ENCODE results near the gene CCDC196. TPM values are rescaled to one million over a fixed set of nuclear protein-coding genes. Genes with fewer than 3 reads are reported as not detected.

CCDC196 gene
- total RNA-seq, 1 experiment from 2014 or later: not detected

GRCh38 chr14:66509874-66510273 lies 23.7 kb downstream of the CCDC196 start:
- TF ChIP-seq CREM (CRISPR knock-in tag; IDR thresholded peaks at IDR 0.05): no peak
- TF ChIP-seq E2F5 (CRISPR knock-in tag; IDR thresholded peaks at IDR 0.05): no peak
- TF ChIP-seq ZNF416 (CRISPR knock-in tag; IDR thresholded peaks at IDR 0.05): no peak
- TF ChIP-seq NFATC4 (CRISPR knock-in tag; IDR thresholded peaks at IDR 0.05): no peak
- TF ChIP-seq FOXP1 (CRISPR knock-in tag; IDR thresholded peaks at IDR 0.05; ENCODE audit: borderline replicate concordance): no peak
- Mint-ChIP-seq H3K4me3 (peak overlapping the region; percentile 92), H3K4me1 (peaks cover 16% of the 10 kb centered on the region), H3K27me3 (ENCODE audit: low read depth) (peaks cover 17% of the 10 kb centered on the region), H3K9me3 (no peaks in the 10 kb centered on the region), H3K36me3 (no peaks in the 10 kb centered on the region), H3K27ac (no peak overlapping the region)
- CTCF ChIA-PET: no interaction called here
- DNase-seq (ENCODE audit: low spot score): no peak
- POLR2A ChIA-PET: no interaction called here
- no peak for ATAC-seq

DNA sequence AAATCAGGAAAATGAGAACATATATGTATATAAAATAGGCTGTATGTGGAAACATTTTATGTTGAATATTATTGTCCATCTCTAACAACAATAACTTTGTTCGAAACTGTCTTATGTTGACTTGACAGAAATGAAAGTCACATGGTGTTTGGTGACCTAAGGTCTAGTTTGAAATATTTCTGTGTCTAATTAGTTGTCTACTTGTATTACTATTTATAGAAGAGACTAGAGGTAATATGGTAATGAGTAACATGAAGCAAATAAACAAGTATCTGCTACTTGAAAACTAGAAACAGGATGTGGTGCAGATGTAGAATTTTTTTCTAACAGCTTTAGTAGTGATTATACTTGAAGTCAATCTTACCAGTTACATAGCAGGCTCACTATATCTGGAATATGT lies 25.7 kb downstream of the CCDC196 start:
- Mint-ChIP-seq H3K9me3 (no peaks in the 10 kb centered on the region), H3K27me3 (ENCODE audit: low read depth) (peaks cover 17% of the 10 kb centered on the region), H3K27ac (no peak overlapping the region), H3K4me1 (peaks cover 15% of the 10 kb centered on the region), H3K4me3 (no peak overlapping the region), H3K36me3 (no peaks in the 10 kb centered on the region)
- TF ChIP-seq NFYB (CRISPR knock-in tag; conservative IDR thresholded peaks at IDR 0.05; ENCODE audit: low read depth): no peak
- TF ChIP-seq CDX4 (CRISPR knock-in tag; IDR thresholded peaks at IDR 0.05; ENCODE audit: borderline replicate concordance): no peak
- no peak for TF ChIP-seq KAT7 (CRISPR knock-in tag; IDR thresholded peaks at IDR 0.05; ENCODE audit: borderline replicate concordance)
- TF ChIP-seq TCF7 (CRISPR knock-in tag; IDR thresholded peaks at IDR 0.05; ENCODE audit: low read depth): no peak
- TF ChIP-seq ZSCAN18 (CRISPR knock-in tag; IDR thresholded peaks at IDR 0.05): no peak
- TF ChIP-seq OVOL2 (CRISPR knock-in tag; IDR thresholded peaks at IDR 0.05; ENCODE audit: borderline replicate concordance): no peak
- no peak for TF ChIP-seq HMGA2 (CRISPR knock-in tag; IDR thresholded peaks at IDR 0.05)
- TF ChIP-seq, protein P1, sequence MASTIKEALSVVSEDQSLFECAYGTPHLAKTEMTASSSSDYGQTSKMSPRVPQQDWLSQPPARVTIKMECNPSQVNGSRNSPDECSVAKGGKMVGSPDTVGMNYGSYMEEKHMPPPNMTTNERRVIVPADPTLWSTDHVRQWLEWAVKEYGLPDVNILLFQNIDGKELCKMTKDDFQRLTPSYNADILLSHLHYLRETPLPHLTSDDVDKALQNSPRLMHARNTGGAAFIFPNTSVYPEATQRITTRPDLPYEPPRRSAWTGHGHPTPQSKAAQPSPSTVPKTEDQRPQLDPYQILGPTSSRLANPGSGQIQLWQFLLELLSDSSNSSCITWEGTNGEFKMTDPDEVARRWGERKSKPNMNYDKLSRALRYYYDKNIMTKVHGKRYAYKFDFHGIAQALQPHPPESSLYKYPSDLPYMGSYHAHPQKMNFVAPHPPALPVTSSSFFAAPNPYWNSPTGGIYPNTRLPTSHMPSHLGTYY (CRISPR knock-in tag; IDR thresholded peaks at IDR 0.05): no peak
- no peak for TF ChIP-seq IRF2 (CRISPR knock-in tag; IDR thresholded peaks at IDR 0.05; ENCODE audit: borderline replicate concordance, low read depth)
- TF ChIP-seq MAX (CRISPR knock-in tag; IDR thresholded peaks at IDR 0.05): no peak
- no peak for TF ChIP-seq NFATC4 (CRISPR knock-in tag; IDR thresholded peaks at IDR 0.05)
- no peak for TF ChIP-seq ZNF263 (CRISPR knock-in tag; IDR thresholded peaks at IDR 0.05; ENCODE audit: low read depth)
- ATAC-seq (no peak), DNase-seq (ENCODE audit: low spot score) (no peak)
- ChIA-PET POLR2A (no interaction called here), CTCF (no interaction called here)

GRCh38 chr14:66514213-66514612 lies 28.0 kb downstream of the CCDC196 start:
- Mint-ChIP-seq H3K27ac (no peak overlapping the region), H3K4me3 (no peak overlapping the region), H3K27me3 (ENCODE audit: low read depth) (peaks cover 14% of the 10 kb centered on the region), H3K36me3 (no peaks in the 10 kb centered on the region), H3K9me3 (peaks cover 6% of the 10 kb centered on the region), H3K4me1 (peaks cover 10% of the 10 kb centered on the region)
- ChIA-PET POLR2A (no interaction called here), CTCF (no interaction called here)
- no peak for ATAC-seq
- DNase-seq (ENCODE audit: low spot score): no peak
- TF ChIP-seq PREB (CRISPR knock-in tag; IDR thresholded peaks at IDR 0.05; ENCODE audit: borderline replicate concordance): no peak
- TF ChIP-seq ZBTB21 (CRISPR knock-in tag; IDR thresholded peaks at IDR 0.05; ENCODE audit: borderline replicate concordance): no peak
- TF ChIP-seq MYBL2 (CRISPR knock-in tag; IDR thresholded peaks at IDR 0.05): no peak
- TF ChIP-seq IRF1 (CRISPR knock-in tag; IDR thresholded peaks at IDR 0.05): no peak
- no peak for TF ChIP-seq SMAD4 (CRISPR knock-in tag; IDR thresholded peaks at IDR 0.05)
- no peak for TF ChIP-seq ESRRA (CRISPR knock-in tag; IDR thresholded peaks at IDR 0.05; ENCODE audit: borderline replicate concordance)
- TF ChIP-seq, protein P2, sequence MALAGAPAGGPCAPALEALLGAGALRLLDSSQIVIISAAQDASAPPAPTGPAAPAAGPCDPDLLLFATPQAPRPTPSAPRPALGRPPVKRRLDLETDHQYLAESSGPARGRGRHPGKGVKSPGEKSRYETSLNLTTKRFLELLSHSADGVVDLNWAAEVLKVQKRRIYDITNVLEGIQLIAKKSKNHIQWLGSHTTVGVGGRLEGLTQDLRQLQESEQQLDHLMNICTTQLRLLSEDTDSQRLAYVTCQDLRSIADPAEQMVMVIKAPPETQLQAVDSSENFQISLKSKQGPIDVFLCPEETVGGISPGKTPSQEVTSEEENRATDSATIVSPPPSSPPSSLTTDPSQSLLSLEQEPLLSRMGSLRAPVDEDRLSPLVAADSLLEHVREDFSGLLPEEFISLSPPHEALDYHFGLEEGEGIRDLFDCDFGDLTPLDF (CRISPR knock-in tag; IDR thresholded peaks at IDR 0.05): no peak

Data from WTC11 (cell line).